ENCODE results near the gene ERO1A.

Gene ERO1A

GRCh38 chr14:52694761-52695480 is 437 bp downstream of the ERO1A start:
- peak; percentile 46 to 50 for DNase-seq

GRCh38 chr14:52693532-52693931 is 1.8 kb downstream of the ERO1A start:
- DNase-seq = no peak

DNA sequence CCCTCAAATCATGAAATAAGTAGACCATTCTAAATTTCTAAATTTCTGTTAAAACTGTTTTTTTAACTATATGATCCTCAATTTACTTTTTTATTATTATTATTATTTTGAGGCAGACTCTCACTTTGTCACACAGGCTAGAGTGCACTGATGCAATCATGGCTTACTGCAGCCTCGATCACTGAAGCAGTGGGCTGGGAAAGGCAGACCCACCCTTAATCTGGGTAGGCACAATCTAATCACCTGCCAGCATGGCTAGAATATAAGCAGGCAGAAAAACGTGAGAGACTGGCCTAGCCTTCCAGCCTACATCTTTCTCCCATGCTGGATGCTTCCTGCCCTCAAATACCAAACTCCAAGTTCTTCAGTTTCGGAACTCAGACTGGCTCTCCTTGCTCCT is 2.3 kb downstream of the ERO1A start:
- DNase-seq = no peak

DNA sequence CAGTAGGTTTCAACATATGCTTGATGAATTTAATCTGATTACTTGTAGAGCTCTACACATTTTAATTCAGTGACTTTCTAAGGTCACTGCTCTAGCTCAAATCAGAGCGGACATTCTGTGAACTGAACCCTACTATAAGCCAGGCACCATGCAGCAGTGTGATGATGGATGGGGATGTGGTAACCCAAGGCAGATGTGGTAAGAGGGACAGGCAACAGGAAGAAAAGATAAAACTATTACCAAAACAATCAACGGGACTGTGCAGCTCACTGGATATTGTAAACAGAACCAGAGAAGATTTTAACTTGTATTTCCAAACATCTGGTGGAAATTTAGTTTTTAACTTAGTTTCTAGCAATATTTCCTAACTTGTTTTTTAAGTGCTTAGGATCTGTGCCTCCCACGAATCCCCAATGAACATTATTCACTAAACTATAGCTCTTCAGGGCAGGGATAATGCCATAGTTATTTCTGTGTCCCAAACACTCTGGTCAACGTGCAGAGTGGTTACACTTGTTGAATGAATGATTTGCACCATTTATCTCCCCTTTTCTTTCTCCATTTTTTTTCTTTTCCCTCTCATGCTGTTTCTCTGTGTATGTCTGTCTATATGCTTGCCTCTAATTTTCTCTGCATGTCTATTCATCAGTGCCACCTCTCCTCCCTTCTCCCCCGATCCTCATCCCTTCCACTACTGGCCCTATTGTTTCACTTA is 3.0 kb downstream of the ERO1A start:
- no peak for DNase-seq

- DNase-seq = no peak
Observed at GRCh38 chr14:52690983-52691760, 4.2 kb downstream of the ERO1A start.

GRCh38 chr14:52686176-52686575 is 9.2 kb downstream of the ERO1A start:
- DNase-seq = no peak

DNA sequence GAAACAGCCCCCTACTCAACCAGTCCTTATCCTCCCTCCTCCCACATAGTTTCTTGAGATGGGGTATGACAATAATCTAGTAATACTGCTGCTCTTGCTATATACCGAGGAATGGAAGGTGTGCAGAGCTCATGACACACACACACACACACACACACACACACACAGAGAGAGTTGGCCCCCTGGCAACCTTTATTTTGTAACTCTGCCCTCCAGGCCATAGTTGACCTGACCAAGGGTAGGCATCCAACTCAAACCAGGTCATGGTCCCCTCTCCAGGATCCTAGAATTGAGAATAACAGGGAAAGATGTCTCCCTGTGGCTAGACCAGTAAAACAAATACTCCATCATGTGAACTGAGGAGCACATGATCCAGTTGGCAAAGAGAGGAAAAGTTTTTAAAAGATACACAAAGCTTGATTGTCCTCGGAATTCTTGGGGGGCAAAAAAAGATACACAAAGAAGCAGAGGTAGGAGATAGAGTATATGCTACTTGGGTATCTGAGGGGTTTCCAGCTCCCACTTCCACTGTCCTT is 11.3 kb downstream of the ERO1A start:
- no peak for DNase-seq

DNA sequence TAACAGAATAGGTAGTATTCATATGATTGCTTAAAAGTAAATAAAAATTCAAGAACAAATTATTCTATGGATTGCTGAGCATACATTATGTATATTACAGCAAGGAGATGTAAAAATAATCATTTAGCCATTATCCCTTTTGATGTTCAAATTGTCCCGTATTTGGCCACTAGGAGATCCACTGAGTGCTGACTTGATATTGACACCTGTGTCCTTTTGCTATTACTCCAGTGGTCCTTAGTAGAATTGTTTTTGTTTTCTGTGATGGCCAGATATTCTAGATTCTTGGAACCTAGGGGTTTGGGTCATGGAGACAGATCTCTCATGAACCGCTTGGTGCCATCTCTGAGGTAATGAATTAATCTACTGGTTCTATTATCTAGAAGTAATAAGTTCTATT is 16.8 kb downstream of the ERO1A start:
- no peak for DNase-seq

DNA sequence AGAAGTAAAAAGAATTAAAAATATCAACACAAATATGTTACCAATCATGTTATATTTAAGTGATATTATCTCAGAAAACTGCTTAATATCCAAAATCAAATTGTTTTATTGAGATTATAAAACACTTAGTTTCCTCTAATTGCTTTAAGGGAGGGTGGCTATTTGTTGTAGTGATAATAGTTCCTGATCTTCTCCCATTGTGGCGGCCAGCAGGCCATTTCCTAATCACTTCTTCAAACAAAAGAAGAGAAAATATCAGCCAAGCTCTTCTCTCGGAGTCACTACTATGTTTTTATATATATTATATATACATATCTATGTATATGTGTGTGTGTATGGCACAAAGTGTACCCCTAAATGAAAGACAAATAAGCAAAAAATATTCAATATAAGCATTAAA is 31.5 kb downstream of the ERO1A start:
- DNase-seq = no peak

GRCh38 chr14:52661314-52661713 is 34.0 kb downstream of the ERO1A start:
- no peak for DNase-seq

GRCh38 chr14:52660832-52661231 is 34.5 kb downstream of the ERO1A start:
- DNase-seq = no peak

DNA sequence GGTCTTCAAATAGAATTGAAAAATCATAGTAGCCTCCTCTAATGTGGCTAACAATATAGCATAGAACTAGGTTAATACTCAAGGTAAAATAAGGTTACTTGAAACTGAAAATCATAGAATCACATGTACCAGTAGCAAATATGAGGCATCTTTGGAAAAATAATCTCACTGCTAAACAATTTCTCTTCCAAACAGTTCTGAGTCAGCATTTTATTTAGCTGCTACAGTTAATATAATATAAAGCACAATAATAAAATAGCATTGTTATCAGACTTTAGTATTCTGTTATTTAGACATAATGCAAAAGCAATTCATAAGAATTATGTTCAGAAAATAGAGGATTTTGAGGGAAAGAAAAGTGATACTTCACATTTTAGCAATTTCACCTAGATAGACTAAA is 35.0 kb downstream of the ERO1A start:
- DNase-seq = no peak

GRCh38 chr14:52656905-52657304 is 38.5 kb downstream of the ERO1A start:
- DNase-seq = no peak

GRCh38 chr14:52650774-52651173 is 44.6 kb downstream of the ERO1A start:
- no peak for DNase-seq

DNA sequence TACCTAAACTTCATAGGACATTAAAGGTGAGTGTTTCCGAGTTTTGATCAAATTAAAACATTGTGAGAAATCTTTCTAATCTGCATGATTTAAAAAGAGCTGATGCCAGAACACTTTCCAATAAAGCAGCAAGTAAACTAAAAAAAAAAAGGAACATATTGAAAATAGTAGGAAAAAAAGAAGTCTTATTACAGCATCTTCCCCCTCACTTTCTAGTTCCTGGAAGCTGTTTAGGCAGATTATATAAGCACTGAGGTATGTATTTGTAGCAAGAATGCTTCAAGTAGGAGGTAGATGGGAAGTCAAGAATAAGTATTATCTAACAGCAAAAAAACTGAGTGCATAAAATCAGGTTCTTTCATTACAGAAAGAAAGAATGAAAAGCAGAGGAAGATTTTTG is 45.8 kb downstream of the ERO1A start:
- no peak for DNase-seq

GRCh38 chr14:52641745-52642144 is 53.6 kb downstream of the ERO1A start:
- no peak for DNase-seq

- DNase-seq = no peak
Observed at GRCh38 chr14:52640137-52640536, 55.2 kb downstream of the ERO1A start.

GRCh38 chr14:52619687-52620086 is 75.7 kb downstream of the ERO1A start:
- no peak for DNase-seq

- no peak for DNase-seq
Observed at GRCh38 chr14:52618602-52619001, 76.8 kb downstream of the ERO1A start.

- no peak for DNase-seq
Observed at GRCh38 chr14:52610187-52610586, 85.2 kb downstream of the ERO1A start.

- no peak for DNase-seq
Observed at GRCh38 chr14:52609445-52610044, 85.8 kb downstream of the ERO1A start.

DNA sequence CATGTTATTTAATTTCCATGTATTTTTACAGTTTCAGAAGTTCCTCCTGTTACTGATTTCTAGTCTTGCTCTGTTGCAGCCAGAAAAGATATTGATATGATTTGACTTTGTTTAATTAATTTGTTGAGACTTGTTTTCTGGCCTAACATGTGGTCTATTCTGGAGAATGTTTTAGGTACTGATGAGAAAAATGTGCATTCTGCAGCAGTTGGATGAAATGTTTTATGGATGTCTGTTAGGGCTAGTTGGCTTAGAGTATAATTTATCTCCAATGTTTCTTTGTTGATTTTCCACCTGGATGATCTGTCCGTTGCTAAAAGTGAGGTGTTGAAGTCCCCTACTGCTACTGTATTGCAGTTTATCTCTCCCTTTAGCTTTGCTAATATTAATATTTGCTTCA is 88.3 kb downstream of the ERO1A start:
- no peak for DNase-seq

DNA sequence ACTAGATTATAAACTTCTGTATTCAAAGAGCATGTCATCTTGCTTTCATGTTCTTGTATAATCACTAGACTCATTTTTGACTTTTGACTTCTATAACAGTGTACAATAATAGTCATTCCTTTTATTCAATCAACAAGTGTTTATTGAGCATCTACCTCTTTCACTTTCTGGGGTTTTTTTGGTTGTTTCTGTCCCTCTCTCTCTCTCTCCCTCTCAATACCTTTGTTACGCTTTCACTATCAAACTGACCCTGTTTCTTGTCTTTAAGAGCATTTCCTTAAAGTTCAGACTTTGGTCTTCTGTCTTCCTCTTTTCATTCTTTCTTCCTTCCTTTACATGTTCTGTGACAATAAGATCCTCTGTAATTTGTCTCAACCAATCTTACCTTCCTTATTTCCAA is 93.2 kb downstream of the ERO1A start:
- DNase-seq = no peak

Data from activated CD4-positive, alpha-beta T cell treated with anti-CD3 and anti-CD28 coated beads, Interleukin-2, amount 50 U/mL, for 4 hours (primary cell).